HG03045 (cell line): ENCODE measurements around the gene WWOX.

ENCODE experiments used
- ATAC-seq: cut with Tn5 transposase; IDR thresholded peaks from one replicate; pipeline ENCODE4 v1.9.1; 2021; ENCODE audit warnings: mild to moderate bottlenecking, moderate library complexity; ENCODE audit not compliant: unreplicated experiment

The WWOX gene

DNA sequence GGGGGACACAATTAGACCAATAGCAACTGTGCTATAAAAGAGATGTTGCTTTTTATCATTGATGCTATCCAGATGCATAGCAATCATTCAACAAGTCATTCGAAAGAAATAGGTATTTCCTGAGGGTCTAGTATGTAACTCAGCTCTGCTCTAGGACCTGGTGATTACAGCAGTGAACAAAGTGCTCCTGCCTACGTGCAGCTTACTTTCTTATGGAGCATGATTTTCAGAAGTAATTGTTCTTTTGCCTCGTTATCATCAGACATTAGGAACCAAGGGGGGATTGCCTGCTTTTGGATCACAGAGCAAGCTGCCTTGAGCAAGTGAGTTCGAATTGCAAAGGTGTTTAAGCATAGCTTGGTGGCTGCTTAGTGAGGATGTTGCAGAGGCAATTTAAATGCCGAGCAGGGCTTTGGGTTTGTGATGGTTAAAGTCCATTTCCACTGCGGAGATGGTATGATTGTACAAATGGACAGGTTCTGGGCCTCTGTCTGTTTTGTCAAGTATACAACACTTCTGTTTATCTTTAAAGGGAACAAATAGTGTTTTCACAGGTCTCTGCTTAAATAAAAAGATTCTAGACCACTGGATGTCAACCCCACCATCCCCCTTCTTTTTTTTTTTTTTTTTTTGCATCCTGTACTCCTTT lies 41.5 kb downstream of the WWOX start:
- no peak for ATAC-seq

- no peak for ATAC-seq
These were observed 43.3 kb downstream of the WWOX start for GRCh38 chr16:78142788-78143187.

DNA sequence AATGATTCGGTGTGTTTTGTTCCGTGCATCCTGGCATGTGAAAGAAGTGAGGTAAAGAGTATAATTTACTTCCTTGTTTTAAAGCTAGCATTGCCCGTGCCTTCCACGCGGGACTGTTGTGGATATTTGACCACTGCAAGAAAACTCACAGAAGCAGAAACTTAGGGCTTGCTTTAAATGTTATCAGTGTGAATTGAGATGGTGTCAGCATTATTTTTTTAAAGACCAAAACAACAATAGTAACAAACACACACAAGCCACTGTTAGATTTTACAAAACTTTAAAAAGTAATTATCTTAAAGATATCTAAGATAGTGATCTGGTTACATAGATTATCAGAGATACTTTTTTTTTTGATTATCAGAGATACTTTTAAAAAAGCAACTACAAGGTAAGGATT lies 47.4 kb downstream of the WWOX start:
- ATAC-seq: no peak

- ATAC-seq: no peak
These were observed 48.5 kb downstream of the WWOX start for GRCh38 chr16:78147911-78148401.

DNA sequence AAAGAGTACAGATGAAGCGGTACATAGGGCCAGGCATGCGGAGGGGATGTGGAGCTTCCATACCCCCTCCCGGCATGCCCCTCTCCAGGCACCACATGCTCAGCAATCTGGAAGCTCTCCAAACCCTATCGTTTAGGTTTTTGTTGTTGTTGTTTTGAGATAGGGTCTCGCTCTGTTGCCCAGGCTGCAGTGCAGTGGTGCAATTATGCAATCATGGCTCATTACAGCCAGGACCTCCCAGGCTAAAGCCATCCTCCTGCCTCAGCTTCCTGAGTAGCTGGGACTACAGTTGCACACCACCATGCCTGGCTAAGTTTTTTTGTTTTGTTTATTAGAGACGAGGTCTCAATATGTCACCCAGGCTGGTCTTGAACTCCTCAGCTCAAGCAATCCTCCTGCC lies 50.8 kb downstream of the WWOX start:
- ATAC-seq: no peak

GRCh38 chr16:78154729-78155461 lies 55.4 kb downstream of the WWOX start:
- ATAC-seq: no peak

GRCh38 chr16:78155791-78156345 lies 56.4 kb downstream of the WWOX start:
- no peak for ATAC-seq

GRCh38 chr16:78161023-78161729 lies 61.7 kb downstream of the WWOX start:
- no peak for ATAC-seq

DNA sequence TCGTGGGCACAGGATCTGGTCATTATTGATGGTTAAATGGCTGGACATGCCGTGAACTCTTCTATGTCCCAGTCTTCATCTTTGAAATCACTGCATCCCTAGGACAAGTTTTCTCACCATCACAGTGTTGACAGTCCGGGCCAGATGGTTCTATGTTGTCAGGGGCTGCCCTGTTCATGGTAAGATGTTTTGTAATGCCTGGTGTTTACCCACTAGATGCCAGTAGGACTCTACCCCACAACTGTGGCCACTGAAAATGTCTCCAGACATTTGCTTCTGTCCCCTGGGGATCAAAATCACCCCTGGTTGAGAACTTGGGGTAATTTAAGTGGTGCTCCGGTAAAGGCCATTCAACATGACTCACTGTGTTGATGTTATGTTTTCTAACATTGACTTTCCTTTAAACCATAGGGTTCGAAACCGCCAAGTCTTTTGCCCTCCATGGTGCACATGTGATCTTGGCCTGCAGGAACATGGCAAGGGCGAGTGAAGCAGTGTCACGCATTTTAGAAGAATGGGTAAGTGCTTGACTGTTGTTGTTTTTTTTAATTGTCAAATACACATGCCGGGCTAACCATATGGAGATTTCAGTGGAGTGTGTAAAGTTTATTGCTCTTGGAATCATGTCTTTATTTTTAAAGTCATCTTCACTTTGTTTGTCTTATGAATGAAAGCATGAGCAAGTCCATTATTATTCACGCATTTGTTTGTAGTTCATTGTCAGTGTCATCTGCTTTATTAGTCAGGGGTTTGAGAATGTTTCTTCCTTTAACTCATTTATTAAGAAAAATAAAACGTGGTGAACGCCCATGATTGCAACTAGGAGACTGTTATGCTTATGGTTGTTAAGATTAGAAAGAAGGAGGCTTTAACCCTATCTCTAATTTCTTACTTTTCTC lies 64.6 kb downstream of the WWOX start:
- no peak for ATAC-seq

GRCh38 chr16:78170494-78170933 lies 71.1 kb downstream of the WWOX start:
- no peak for ATAC-seq

DNA sequence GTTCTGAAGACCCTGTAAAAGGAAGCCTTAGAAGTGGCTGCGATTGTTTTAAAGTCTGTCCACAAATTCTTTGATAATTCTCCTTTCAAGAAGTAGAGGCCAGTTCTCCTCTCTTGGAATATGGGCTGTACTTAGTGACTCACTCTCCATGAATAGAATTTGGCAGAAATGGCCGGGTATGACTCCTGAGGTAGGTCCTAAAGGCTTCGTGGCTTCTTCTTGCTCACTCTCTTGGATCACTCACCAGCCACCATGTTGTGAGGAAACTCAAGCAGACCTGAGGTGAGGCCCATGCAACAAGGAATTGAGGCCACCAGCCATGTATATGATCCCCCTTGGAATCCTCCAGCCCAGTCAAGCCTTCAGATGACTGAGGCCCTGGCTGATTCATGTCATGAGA lies 75.8 kb downstream of the WWOX start:
- no peak for ATAC-seq

DNA sequence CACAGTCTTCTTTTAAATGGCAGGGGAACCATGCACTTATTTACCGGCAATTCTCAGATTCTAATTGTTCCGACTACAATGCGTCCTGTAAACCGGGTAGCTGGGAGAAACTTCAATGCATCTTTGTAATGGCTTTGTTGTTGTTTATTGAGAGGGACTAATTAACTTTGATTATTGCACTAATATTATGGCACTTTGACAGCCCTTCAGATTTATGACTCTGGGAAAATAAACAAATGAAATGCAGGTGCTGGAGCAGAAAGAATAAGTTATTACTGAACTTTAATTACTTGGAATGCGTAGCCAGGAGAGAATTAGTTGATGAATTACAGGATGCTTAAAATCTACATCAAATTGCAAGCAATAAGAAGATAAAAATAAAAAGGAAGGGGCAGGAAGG lies 77.0 kb downstream of the WWOX start:
- ATAC-seq: no peak

GRCh38 chr16:78177218-78177617 lies 77.8 kb downstream of the WWOX start:
- ATAC-seq: no peak

- no peak for ATAC-seq
These were observed 78.5 kb downstream of the WWOX start for GRCh38 chr16:78177987-78178386.

DNA sequence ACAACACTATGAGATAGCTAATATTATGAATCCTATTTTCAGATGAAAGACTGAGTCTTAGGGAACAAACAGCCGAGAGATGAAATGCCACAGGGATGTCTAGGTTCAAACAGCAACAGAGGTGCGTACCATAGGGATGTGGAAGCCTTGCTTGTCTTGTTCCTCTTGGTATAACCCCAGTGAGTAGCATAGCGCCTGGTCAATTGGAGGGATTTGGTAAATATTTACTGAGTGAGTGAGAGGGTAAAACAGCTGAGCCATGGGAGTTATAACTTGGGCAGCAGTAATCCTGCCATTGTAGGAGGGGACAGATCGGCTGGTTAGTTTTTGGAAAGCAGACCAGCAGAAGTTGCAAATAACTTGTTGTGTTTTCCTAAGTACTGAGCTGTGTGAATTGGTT lies 80.2 kb downstream of the WWOX start:
- ATAC-seq: no peak

- ATAC-seq: no peak
These were observed 80.9 kb downstream of the WWOX start for GRCh38 chr16:78180349-78180748.

DNA sequence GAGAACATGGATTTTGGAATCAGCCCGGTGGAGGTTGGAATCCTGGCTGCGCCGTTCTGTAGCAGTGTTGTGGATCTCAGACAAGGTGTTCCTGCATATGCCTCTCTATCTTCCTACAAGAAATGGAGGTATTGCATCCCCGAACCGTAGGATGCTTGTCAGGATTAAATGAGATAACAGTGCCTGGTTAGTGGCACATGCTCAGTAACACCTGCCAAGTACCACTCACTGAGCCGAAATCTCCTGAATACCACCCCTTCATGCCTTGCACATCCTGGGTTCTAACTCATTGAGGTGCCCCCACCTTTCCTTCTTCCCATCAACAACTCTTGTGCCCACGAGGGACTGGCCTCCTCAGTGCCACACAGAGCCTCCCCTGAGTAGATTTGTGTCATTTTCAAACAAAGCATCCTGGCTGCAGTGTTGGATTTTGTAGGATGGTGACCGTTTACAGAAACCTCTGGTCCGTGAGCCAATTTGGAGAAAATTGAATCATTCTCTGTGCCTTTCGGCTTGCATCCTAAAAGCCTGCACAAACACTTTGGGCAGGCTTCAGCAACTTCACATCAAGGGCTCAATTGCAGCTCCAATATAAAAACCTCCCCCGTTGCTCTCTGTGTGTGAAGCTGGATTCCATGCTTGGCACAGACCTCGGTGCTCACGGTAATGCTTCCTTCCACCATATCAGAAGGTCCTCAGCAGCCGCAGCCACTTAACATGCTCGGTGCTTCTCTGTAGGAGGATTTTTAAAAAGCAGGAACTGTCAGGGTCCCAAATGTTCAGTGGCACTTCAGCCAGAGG lies 84.2 kb downstream of the WWOX start:
- ATAC-seq: no peak

GRCh38 chr16:78184238-78185183 lies 85.1 kb downstream of the WWOX start:
- no peak for ATAC-seq

DNA sequence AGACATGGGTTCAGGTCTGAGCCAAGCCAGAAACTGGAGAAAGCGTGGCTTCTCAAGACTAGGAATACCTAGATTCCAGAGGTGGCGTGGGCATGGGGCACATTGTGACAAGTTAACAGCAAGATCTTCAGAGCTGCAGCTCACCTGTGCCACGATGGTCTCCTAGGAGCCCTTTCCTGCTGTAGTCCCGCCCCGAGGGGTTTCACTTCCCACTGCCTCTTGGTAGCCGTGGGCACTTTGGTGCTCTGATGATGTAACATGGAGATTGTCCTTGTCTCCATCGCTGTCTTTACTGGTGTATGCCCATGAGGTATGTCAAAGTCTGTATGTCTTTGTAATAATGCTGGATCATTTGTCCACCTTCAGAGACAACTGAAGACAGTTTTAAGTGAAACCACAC lies 89.7 kb downstream of the WWOX start:
- no peak for ATAC-seq
